Endothelial cell of umbilical vein (primary cell): Measurements from ENCODE around the gene PYHIN1. TPM values are rescaled to one million over a fixed set of nuclear protein-coding genes. Genes with fewer than 3 reads are reported as not detected.

Source experiments
- BruUV-seq: library from RNA; stranded (reverse); fragments of 400-500 nt; replicated peaks from 2 replicates; lab custom pipeline; 2021; lab: Mats Ljungman, UMichigan
- CTCF ChIA-PET: fragments of 300-600, 350-600 bp; sonication (Branson Sonifier 250); formaldehyde crosslinking; loops from one replicate; lab custom pipeline; 2021; ENCODE audit warnings: antibody characterized with exemption, inconsistent platforms; lab: Charles Lee
- POLR2A ChIA-PET: fragments of 300-600, 350-600 bp; sonication (Branson Sonifier 250); formaldehyde crosslinking; loops from one replicate; lab custom pipeline; 2021; ENCODE audit warnings: antibody characterized with exemption, inconsistent platforms; lab: Charles Lee
- DNase-seq: peaks from one replicate; pipeline ENCODE4 v3.0.0-alpha.2; 2011; ENCODE audit warnings: low read depth, low spot score
- FAIRE-seq: peaks from 2 replicates; lab custom pipeline; 2011; peaks lifted over from hg19 to GRCh38; lab: Jason Lieb, UNC
- H2AFZ ChIP-seq: 2 replicates; pipeline ENCODE4 v1.6.0; 2012; ENCODE audit warnings: low read depth, low read length, control low read depth, inconsistent platforms
- H3K27ac ChIP-seq: 2 replicates; pipeline ENCODE4 v1.5.1; 2011; ENCODE audit warnings: low read depth, mild to moderate bottlenecking, control low read depth, low read length, moderate library complexity; ENCODE audit not compliant: insufficient read depth
- H3K27me3 ChIP-seq, 2 experiments: 2 replicates each; pipeline versions ENCODE4 v1.6.0 to v1.6.1; 2011; ENCODE audit warnings: low read length in 2 of 2, mixed read lengths in 1 of 2; ENCODE audit not compliant: control insufficient read depth in 2 of 2, insufficient read depth in 2 of 2
- H3K36me3 ChIP-seq, 2 experiments: 2 replicates in 1 of 2; 3 replicates in 1 of 2; pipeline ENCODE4 v1.5.1; 2011; ENCODE audit warnings: low read length in 2 of 2, mild to moderate bottlenecking in 1 of 2, moderate library complexity in 1 of 2; ENCODE audit not compliant: control insufficient read depth in 2 of 2, insufficient read depth in 2 of 2; ENCODE audit errors: extremely low read depth in 1 of 2
- H3K4me1 ChIP-seq: 3 replicates; pipeline ENCODE4 v1.5.1; 2011; ENCODE audit warnings: mild to moderate bottlenecking, low read length; ENCODE audit not compliant: control insufficient read depth, insufficient read depth; ENCODE audit errors: extremely low read depth
- H3K4me2 ChIP-seq: 2 replicates; pipeline ENCODE4 v1.6.1; 2011; ENCODE audit warnings: low read length, control low read depth, mixed read lengths; ENCODE audit not compliant: insufficient read depth
- H3K4me3 ChIP-seq, 3 experiments: fragments of 200-600 bp in 1 of 3; sonication (generic), shearing (Covaris generic) in 1 of 3; replicated peaks in 1 of 3; 2 replicates each; pipeline ENCODE4 v1.5.1; 2011 to 2016; ENCODE audit warnings: control low read depth in 3 of 3, low read length in 3 of 3, mild to moderate bottlenecking in 2 of 3, inconsistent platforms in 1 of 3, low read depth in 1 of 3, moderate library complexity in 1 of 3; ENCODE audit not compliant: insufficient read depth in 1 of 3
- H3K79me2 ChIP-seq: 2 replicates; pipeline ENCODE4 v1.6.0; 2012; ENCODE audit warnings: low read length, inconsistent platforms; ENCODE audit not compliant: control insufficient read depth, insufficient read depth
- H3K9ac ChIP-seq: replicated peaks from 2 replicates; pipeline ENCODE3; 2011; ENCODE audit warnings: low read length, control low read depth; ENCODE audit not compliant: insufficient read depth; ENCODE audit errors: extremely low read depth
- H3K9me1 ChIP-seq: replicated peaks from 3 replicates; pipeline ENCODE4 v1.6.0; 2011; ENCODE audit warnings: mild to moderate bottlenecking, low read length; ENCODE audit not compliant: control insufficient read depth, insufficient read depth; ENCODE audit errors: extremely low read depth
- H3K9me3 ChIP-seq: replicated peaks from 2 replicates; pipeline ENCODE4 v1.5.1; 2012; ENCODE audit warnings: low read length, inconsistent platforms; ENCODE audit not compliant: control insufficient read depth, insufficient read depth
- H4K20me1 ChIP-seq: replicated peaks from 2 replicates; pipeline ENCODE3; 2011; ENCODE audit warnings: mild to moderate bottlenecking, low read length; ENCODE audit not compliant: control insufficient read depth, insufficient read depth; ENCODE audit errors: extremely low read depth
- EZH2 ChIP-seq: IDR thresholded peaks from 2 replicates; pipeline ENCODE4 v1.6.1; 2012; ENCODE audit warnings: borderline replicate concordance, low read depth, mild to moderate bottlenecking, moderate library complexity, low read length, inconsistent platforms; ENCODE audit not compliant: severe bottlenecking
- FOS ChIP-seq: IDR thresholded peaks from 2 replicates; pipeline ENCODE4 v1.6.1; 2011; ENCODE audit warnings: mild to moderate bottlenecking, low read length, moderate library complexity, borderline replicate concordance; ENCODE audit not compliant: insufficient read depth
- GATA2 ChIP-seq: IDR thresholded peaks from 2 replicates; pipeline ENCODE4 v1.7.0; 2011; ENCODE audit warnings: low read depth, mild to moderate bottlenecking, moderate library complexity, mixed read lengths, low read length; ENCODE audit not compliant: insufficient read length, insufficient read depth
- JUN ChIP-seq: IDR thresholded peaks from 2 replicates; pipeline ENCODE4 v1.6.1; 2011; ENCODE audit warnings: borderline replicate concordance, low read depth; ENCODE audit not compliant: insufficient read length, insufficient read depth
- MYC ChIP-seq: IDR thresholded peaks from one replicate; pipeline ENCODE4 v1.6.1; 2011; ENCODE audit warnings: mild to moderate bottlenecking, low read depth, low read length
- POLR2A ChIP-seq: IDR thresholded peaks from 2 replicates; pipeline ENCODE4 v1.6.1; 2012; ENCODE audit warnings: low read depth, mild to moderate bottlenecking, control low read depth, low read length
- POLR2AphosphoS5 ChIP-seq: IDR thresholded peaks from 2 replicates; pipeline ENCODE4 v1.6.1; 2012; ENCODE audit warnings: low read depth, mild to moderate bottlenecking, control low read depth, low read length, moderate library complexity; ENCODE audit not compliant: insufficient read depth
- dilution Hi-C: fragments of 300-500 bp; cut with MboI; formaldehyde crosslinking; loops from one replicate; pipeline ENCODE4 v1.15.0; 2019; ENCODE audit warnings: low sequenced_read_pairs; ENCODE audit not compliant: extremely low pct_ligation_motif_present
- intact Hi-C: fragments of 100-400 bp; cut with micrococcal nuclease; formaldehyde crosslinking; loops from one replicate; pipeline ENCODE4 v1.10.0; 2022
- polyA plus RNA-seq, 4 experiments: library from polyadenylated mRNA; depleted of rRNA in 3 of 4; stranded (reverse) in 3 of 4; unstranded in 1 of 4; fragments of >200 nt; gene quantifications; 2 replicates each; pipeline versions ENCODE4 v1.2.1 to v1.2.3, GENCODE V29; 2011 to 2012; ENCODE audit warnings: missing spikeins in 1 of 4
- total RNA-seq: library from RNA; stranded (reverse); gene quantifications from 2 replicates; pipeline ENCODE4 v1.2.3, GENCODE V29; 2021
- TF ChIP-seq, protein P1 (sequence below): IDR thresholded peaks from 2 replicates; pipeline ENCODE4 v1.6.1; 2011; ENCODE audit not compliant: insufficient read depth, insufficient read length
- TF ChIP-seq, protein P2 (sequence below), 2 donors: IDR thresholded peaks; 1 replicate in 1 of 2; 2 replicates in 1 of 2; pipeline ENCODE4 v1.5.1; 2011; ENCODE audit warnings: low read length in 2 of 2, mild to moderate bottlenecking in 2 of 2, moderate library complexity in 2 of 2, control low read depth in 1 of 2, inconsistent platforms in 1 of 2, low read depth in 1 of 2; ENCODE audit not compliant: insufficient read depth in 1 of 2; ENCODE audit errors: extremely low read depth in 1 of 2

Gene PYHIN1
- total and polyA plus RNA-seq, 2 donors (not counting 3 experiments of a cell fraction or from before 2014, with no cell fraction given), result not detected

DNA sequence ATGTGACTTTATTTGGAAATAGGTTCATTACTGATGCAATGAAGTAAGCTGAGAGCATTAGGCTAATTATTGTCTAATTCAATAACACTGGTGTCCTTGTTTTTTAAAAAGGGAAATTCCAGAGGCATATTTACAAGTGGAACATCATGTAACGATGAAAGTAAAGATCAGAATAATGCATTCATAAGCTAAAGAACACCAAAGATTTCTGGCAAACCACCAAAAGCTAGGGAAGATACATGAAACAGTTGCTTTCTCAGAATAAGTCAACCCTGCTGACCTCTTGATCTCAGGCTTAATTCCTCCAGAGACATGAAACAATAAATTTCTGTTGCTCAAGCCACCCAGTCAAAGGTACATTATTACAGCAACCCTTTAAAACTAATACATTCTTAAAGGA is 58.1 kb downstream of the PYHIN1 start:
- ChIA-PET POLR2A (no interaction called here), CTCF (interaction anchor here (1.1 to 1.7 kb wide), 2 partner anchors 9 to 10 kb away, joined by 3 to 16 read pairs; no protein-coding TSS in a partner anchor)
- dilution Hi-C loops, result no loop called here
- Histone ChIP-seq H4K20me1 (no peaks in the 10 kb centered on the region), H3K79me2 (no peaks in the 10 kb centered on the region), H3K36me3 (no peaks in the 10 kb centered on the region), H3K4me2 (no peak overlapping the region), H3K9me1 (no peaks in the 10 kb centered on the region), H3K9me3 (no peaks in the 10 kb centered on the region), H3K27me3 (peaks cover 8 to 16% of the 10 kb centered on the region in 2 experiments), H3K4me1 (no peaks in the 10 kb centered on the region), H3K4me3 (no peak overlapping the region), H3K27ac (no peak overlapping the region), H2AFZ (no peak overlapping the region), H3K9ac (no peak overlapping the region)
- intact Hi-C loops, result no loop called here
- DNase-seq, result no peak
- no peak for FAIRE-seq
- TF ChIP-seq, protein P1, sequence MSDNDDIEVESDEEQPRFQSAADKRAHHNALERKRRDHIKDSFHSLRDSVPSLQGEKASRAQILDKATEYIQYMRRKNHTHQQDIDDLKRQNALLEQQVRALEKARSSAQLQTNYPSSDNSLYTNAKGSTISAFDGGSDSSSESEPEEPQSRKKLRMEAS, result no peak
- TF ChIP-seq POLR2AphosphoS5 (no peak), MYC (no peak), EZH2 (no peak), FOS (no peak), JUN (no peak), GATA2 (no peak), POLR2A (no peak)
- TF ChIP-seq, protein P2, sequence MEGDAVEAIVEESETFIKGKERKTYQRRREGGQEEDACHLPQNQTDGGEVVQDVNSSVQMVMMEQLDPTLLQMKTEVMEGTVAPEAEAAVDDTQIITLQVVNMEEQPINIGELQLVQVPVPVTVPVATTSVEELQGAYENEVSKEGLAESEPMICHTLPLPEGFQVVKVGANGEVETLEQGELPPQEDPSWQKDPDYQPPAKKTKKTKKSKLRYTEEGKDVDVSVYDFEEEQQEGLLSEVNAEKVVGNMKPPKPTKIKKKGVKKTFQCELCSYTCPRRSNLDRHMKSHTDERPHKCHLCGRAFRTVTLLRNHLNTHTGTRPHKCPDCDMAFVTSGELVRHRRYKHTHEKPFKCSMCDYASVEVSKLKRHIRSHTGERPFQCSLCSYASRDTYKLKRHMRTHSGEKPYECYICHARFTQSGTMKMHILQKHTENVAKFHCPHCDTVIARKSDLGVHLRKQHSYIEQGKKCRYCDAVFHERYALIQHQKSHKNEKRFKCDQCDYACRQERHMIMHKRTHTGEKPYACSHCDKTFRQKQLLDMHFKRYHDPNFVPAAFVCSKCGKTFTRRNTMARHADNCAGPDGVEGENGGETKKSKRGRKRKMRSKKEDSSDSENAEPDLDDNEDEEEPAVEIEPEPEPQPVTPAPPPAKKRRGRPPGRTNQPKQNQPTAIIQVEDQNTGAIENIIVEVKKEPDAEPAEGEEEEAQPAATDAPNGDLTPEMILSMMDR (IDR thresholded peaks at IDR 0.05; ENCODE audit: extremely low read depth in 1 of 2, insufficient read depth in 1 of 2, low read depth in 1 of 2, low read length in 2 of 2), result no peak
- no TSS peak for BruUV-seq
